Measurements from ENCODE around the gene RSPO3. TPM values are rescaled to one million over a fixed set of nuclear protein-coding genes. Genes with fewer than 3 reads are reported as not detected.

RSPO3 gene
- total RNA-seq, 1 donor from 2014 or later: 14.0 TPM

DNA sequence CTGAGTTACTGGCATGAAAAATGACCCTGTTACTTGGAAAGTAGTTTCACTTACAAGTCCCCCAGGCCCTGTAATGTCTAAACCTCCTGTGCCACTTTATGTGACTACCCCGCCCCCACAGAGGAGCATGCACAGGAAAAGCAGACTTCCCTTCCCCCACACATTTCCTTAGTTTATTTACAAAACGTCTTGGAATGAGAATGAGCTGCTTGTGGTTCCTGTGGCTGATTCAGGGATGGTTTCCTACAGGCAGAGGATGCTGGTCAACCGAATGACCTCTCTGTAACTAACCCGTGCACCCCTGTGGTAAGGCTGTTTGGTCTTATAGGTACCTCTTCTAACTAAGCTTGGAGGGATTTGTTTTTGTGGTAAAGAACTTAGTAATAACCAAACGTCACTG, 28.5 kb downstream of the RSPO3 start:
- TF ChIP-seq POLR2A (IDR thresholded peaks at IDR 0.05) (no peak), POLR2AphosphoS5 (IDR thresholded peaks at IDR 0.05; ENCODE audit: insufficient read depth in 1 of 2, low read depth in 1 of 2) (no peak)
- TF ChIP-seq, protein P1, sequence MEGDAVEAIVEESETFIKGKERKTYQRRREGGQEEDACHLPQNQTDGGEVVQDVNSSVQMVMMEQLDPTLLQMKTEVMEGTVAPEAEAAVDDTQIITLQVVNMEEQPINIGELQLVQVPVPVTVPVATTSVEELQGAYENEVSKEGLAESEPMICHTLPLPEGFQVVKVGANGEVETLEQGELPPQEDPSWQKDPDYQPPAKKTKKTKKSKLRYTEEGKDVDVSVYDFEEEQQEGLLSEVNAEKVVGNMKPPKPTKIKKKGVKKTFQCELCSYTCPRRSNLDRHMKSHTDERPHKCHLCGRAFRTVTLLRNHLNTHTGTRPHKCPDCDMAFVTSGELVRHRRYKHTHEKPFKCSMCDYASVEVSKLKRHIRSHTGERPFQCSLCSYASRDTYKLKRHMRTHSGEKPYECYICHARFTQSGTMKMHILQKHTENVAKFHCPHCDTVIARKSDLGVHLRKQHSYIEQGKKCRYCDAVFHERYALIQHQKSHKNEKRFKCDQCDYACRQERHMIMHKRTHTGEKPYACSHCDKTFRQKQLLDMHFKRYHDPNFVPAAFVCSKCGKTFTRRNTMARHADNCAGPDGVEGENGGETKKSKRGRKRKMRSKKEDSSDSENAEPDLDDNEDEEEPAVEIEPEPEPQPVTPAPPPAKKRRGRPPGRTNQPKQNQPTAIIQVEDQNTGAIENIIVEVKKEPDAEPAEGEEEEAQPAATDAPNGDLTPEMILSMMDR (IDR thresholded peaks at IDR 0.05): no peak
- DNase-seq (ENCODE audit: extremely low spot score in 2 of 2): no peak
- intact Hi-C loops (cut with DNase I): no loop called here
- Histone ChIP-seq H3K4me3 (no peak overlapping the region), H3K27ac (no peak overlapping the region), H3K36me3 (no peaks in the 10 kb centered on the region), H3K27me3 (no peaks in the 10 kb centered on the region), H3K4me1 (peaks cover 10% of the 10 kb centered on the region), H3K9me3 (no peaks in the 10 kb centered on the region)

DNA sequence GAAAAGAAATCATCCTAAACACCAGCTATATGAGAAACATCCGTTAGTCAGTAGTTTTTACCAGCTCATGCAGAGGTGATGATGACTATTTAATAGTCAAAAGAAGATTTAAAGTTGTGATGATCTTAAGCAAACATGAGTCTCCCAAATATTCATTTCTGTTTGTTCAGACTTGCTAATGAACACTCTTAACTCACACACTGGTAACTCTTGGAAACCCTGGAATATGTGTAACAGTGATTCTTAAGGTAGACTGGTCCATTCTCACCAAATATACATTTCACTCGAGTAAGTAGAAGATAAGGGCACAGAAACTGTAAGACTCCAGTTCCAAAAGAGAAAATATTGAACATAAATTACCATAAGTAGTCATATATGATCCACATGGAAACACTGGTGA, 29.1 kb downstream of the RSPO3 start:
- Histone ChIP-seq H3K4me1 (peaks cover 10% of the 10 kb centered on the region), H3K36me3 (no peaks in the 10 kb centered on the region), H3K27me3 (no peaks in the 10 kb centered on the region), H3K9me3 (no peaks in the 10 kb centered on the region), H3K27ac (no peak overlapping the region), H3K4me3 (no peak overlapping the region)
- intact Hi-C loops (cut with DNase I): no loop called here
- TF ChIP-seq POLR2A (IDR thresholded peaks at IDR 0.05) (no peak), POLR2AphosphoS5 (IDR thresholded peaks at IDR 0.05; ENCODE audit: insufficient read depth in 1 of 2, low read depth in 1 of 2) (no peak)
- TF ChIP-seq, protein P1 (IDR thresholded peaks at IDR 0.05): no peak
- no peak for DNase-seq (ENCODE audit: extremely low spot score in 2 of 2)

DNA sequence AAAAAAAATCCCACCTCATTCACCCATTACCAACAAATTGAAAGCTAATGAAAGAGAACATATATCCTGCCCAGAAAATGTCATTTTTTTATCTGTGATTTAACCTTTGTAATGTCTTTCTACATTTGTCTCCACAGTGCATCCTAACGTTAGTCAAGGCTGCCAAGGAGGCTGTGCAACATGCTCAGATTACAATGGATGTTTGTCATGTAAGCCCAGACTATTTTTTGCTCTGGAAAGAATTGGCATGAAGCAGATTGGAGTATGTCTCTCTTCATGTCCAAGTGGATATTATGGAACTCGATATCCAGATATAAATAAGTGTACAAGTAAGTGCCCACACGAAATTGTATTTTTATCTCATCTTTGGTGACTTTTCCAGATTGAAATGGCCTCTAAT, 30.0 kb downstream of the RSPO3 start:
- Histone ChIP-seq H3K27me3 (no peaks in the 10 kb centered on the region), H3K4me3 (no peak overlapping the region), H3K4me1 (peaks cover 10% of the 10 kb centered on the region), H3K36me3 (no peaks in the 10 kb centered on the region), H3K27ac (no peak overlapping the region), H3K9me3 (no peaks in the 10 kb centered on the region)
- no peak for DNase-seq (ENCODE audit: extremely low spot score in 2 of 2)
- intact Hi-C loops (cut with DNase I): no loop called here
- TF ChIP-seq, protein P1 (IDR thresholded peaks at IDR 0.05): no peak
- TF ChIP-seq POLR2A (IDR thresholded peaks at IDR 0.05): no peak
- no peak for TF ChIP-seq POLR2AphosphoS5 (IDR thresholded peaks at IDR 0.05; ENCODE audit: insufficient read depth in 1 of 2, low read depth in 1 of 2)

DNA sequence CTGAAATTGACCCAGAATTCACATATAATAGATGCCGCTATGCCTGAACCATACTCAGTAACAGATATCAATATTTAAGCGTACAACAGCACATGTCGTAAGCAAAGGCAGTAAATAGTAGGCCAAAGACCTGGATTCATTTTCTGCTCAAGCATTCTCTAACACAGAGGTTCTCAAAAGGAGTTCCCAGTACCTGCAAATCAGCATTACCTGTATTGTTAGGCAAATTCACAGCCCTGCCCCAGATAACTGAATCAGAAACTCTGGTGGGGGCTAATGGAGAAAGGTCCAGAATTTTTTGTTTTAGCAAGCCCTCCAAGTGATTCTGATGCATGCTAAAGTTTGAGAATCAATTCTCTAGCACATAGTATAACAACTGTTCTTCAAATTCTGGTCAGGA, 36.0 kb downstream of the RSPO3 start:
- DNase-seq (ENCODE audit: extremely low spot score in 2 of 2): no peak
- Histone ChIP-seq H3K9me3 (no peaks in the 10 kb centered on the region), H3K27me3 (no peaks in the 10 kb centered on the region), H3K4me3 (no peak overlapping the region), H3K27ac (no peak overlapping the region), H3K4me1 (no peaks in the 10 kb centered on the region), H3K36me3 (no peaks in the 10 kb centered on the region)
- TF ChIP-seq, protein P1 (IDR thresholded peaks at IDR 0.05): no peak
- no peak for TF ChIP-seq POLR2A (IDR thresholded peaks at IDR 0.05)
- no peak for TF ChIP-seq POLR2AphosphoS5 (IDR thresholded peaks at IDR 0.05; ENCODE audit: insufficient read depth in 1 of 2, low read depth in 1 of 2)
- intact Hi-C loops (cut with DNase I): no loop called here

DNA sequence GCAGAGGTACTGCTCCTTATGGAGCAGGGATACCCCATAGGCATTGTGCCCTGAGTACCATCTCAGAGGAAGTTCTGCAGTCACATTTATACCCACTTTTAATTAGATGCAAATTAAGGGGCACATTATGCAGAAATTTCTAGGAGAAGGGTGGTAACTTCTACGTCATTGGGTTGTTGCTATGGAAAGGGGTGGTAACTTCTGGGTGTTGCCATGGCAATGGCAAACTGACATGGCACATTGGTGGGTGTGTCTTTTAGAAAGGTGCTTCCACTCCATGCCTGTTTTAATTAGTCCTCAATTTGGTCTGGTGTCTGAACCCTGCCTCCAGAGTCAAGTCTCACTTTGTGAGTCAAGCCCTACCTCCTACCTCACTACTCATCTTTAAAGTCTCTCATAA, 42.0 kb downstream of the RSPO3 start:
- H3K4me1 ChIP-seq: no peaks in the 10 kb centered on the region
- H3K9me3 ChIP-seq: no peaks in the 10 kb centered on the region
- TF ChIP-seq, protein P1 (IDR thresholded peaks at IDR 0.05): no peak
- TF ChIP-seq POLR2A (IDR thresholded peaks at IDR 0.05): no peak
- no peak for TF ChIP-seq POLR2AphosphoS5 (IDR thresholded peaks at IDR 0.05; ENCODE audit: insufficient read depth in 1 of 2, low read depth in 1 of 2)
- no peak overlapping the region for H3K4me3 ChIP-seq
- intact Hi-C loops (cut with DNase I): no loop called here
- DNase-seq (ENCODE audit: extremely low spot score in 2 of 2): no peak
- H3K27ac ChIP-seq: no peak overlapping the region
- no peaks in the 10 kb centered on the region for H3K27me3 ChIP-seq
- H3K36me3 ChIP-seq: no peaks in the 10 kb centered on the region
